GM12878 (cell line): ENCODE measurements around the gene MGARP. TPM values are rescaled to one million over a fixed set of nuclear protein-coding genes. Genes with fewer than 3 reads are reported as not detected.

Source experiments
- ATF7 ChIP-seq: fragments of 450-650 bp; IDR thresholded peaks from 2 replicates; pipeline ENCODE4 v1.6.1; 2016; ENCODE audit warnings: low read depth, mild to moderate bottlenecking
- CBFB ChIP-seq: IDR thresholded peaks from 2 replicates; pipeline ENCODE4 v1.6.1; 2016; ENCODE audit warnings: antibody characterized with exemption, low read depth
- CBX3 ChIP-seq: fragments of 200-600 bp; sonication (generic); IDR thresholded peaks from 2 replicates; pipeline ENCODE4 v1.6.1; 2016; ENCODE audit warnings: low read depth, borderline replicate concordance
- CBX5 ChIP-seq: sonication (generic); IDR thresholded peaks from 2 replicates; pipeline ENCODE4 v1.6.1; 2016; ENCODE audit warnings: low read depth, moderate library complexity, mild to moderate bottlenecking, inconsistent platforms
- FOXK2 ChIP-seq: fragments of 450-650 bp; IDR thresholded peaks from 2 replicates; pipeline ENCODE4 v1.6.1; 2017; ENCODE audit warnings: mild to moderate bottlenecking, moderate library complexity
- HDAC6 ChIP-seq: fragments of 200-600 bp; sonication (generic); IDR thresholded peaks from one replicate; pipeline ENCODE4 v1.8.0; 2017; ENCODE audit warnings: antibody characterized with exemption; ENCODE audit not compliant: unreplicated experiment
- PML ChIP-seq: IDR thresholded peaks from 2 replicates; pipeline ENCODE4 v1.6.1; 2012; ENCODE audit warnings: low read length, inconsistent platforms
- POLR2AphosphoS5 ChIP-seq: IDR thresholded peaks from 2 replicates; pipeline ENCODE4 v1.6.1; 2011; ENCODE audit warnings: mild to moderate bottlenecking, low read length, inconsistent platforms
- RCOR1 ChIP-seq: conservative IDR thresholded peaks from 2 replicates; pipeline ENCODE4 v1.6.1; 2012; ENCODE audit warnings: low read depth, low read length, improper control_type of control experiment
- RELA ChIP-seq: fragments of 450-650 bp; IDR thresholded peaks from 2 replicates; pipeline ENCODE4 v1.8.0; 2014; ENCODE audit warnings: borderline replicate concordance; ENCODE audit not compliant: partially characterized antibody
- SMC3 ChIP-seq: IDR thresholded peaks from 2 replicates; pipeline ENCODE4 v1.6.1; 2011; ENCODE audit warnings: low read length, improper control_type of control experiment, borderline replicate concordance
- SRF ChIP-seq, 2 experiments: IDR thresholded peaks; 2 replicates each; pipeline ENCODE4 v1.6.1; 2011; ENCODE audit warnings: low read depth in 2 of 2, low read length in 2 of 2, mild to moderate bottlenecking in 1 of 2, moderate library complexity in 1 of 2
- ZNF207 ChIP-seq: fragments of 450-650 bp; IDR thresholded peaks from 2 replicates; pipeline ENCODE4 v1.6.1; 2014; ENCODE audit warnings: antibody characterized with exemption, mild to moderate bottlenecking, borderline replicate concordance
- ZZZ3 ChIP-seq: IDR thresholded peaks from 2 replicates; pipeline ENCODE4 v1.6.1; 2011; ENCODE audit warnings: low read depth; ENCODE audit not compliant: control insufficient read depth, insufficient read length
- polyA plus RNA-seq, 11 experiments: library from polyadenylated mRNA; depleted of rRNA in 4 of 11; unstranded in 6 of 11; stranded (reverse) in 5 of 11; fragments of >200 nt; fragmentation: Nextera tagmentation in 4 of 11; fragmentation: Illumina TruSeq in 1 of 11; extraction: Ambion mirVana in 4 of 11; extraction: Trizol in 1 of 11; gene quantifications; 1 replicate in 1 of 11; 2 replicates in 10 of 11; pipeline versions ENCODE4 v1.2.1 to v1.2.3, GENCODE V29; 2011 to 2016; ENCODE audit warnings: inconsistent platforms in 2 of 11, missing spikeins in 2 of 11, low read depth in 1 of 11
- total RNA-seq, 4 experiments: library from RNA; depleted of rRNA in 3 of 4; stranded (reverse); fragments of >200 nt in 3 of 4; fragmentation: Illumina TruSeq in 1 of 4; extraction: Trizol in 1 of 4; gene quantifications; 2 replicates each; pipeline versions ENCODE4 v1.2.1 to v1.2.3, GENCODE V29; 2013 to 2021
- TF ChIP-seq, protein P1 (sequence below): fragments of 150-350 bp; IDR thresholded peaks from 2 replicates; pipeline ENCODE4 v1.6.1; 2014; ENCODE audit warnings: mild to moderate bottlenecking, low read depth, low read length
- TF ChIP-seq, protein P2 (sequence below): IDR thresholded peaks from 2 replicates; pipeline ENCODE4 v1.6.1; 2012; ENCODE audit warnings: improper control_type of control experiment, low read depth, low read length; ENCODE audit not compliant: insufficient replicate concordance
- TF ChIP-seq, protein P3 (sequence below): fragments of 450-650 bp; IDR thresholded peaks from 2 replicates; pipeline ENCODE4 v1.6.1; 2014; ENCODE audit warnings: mild to moderate bottlenecking
- TF ChIP-seq, protein P4 (sequence below): fragments of 450-650 bp; formaldehyde crosslinking; IDR thresholded peaks from 2 replicates; pipeline ENCODE4 v1.5.0; 2022; ENCODE audit warnings: mild to moderate bottlenecking, missing genetic modification characterization
- TF ChIP-seq, protein P5 (sequence below): IDR thresholded peaks from 2 replicates; pipeline ENCODE4 v1.6.1; 2011; ENCODE audit warnings: borderline replicate concordance, low read depth, mild to moderate bottlenecking, moderate library complexity, mixed read lengths, low read length; ENCODE audit not compliant: insufficient read depth; ENCODE audit errors: extremely low read length

Gene MGARP
- total and polyA plus RNA-seq, 10 of the 15 experiments (the other 5 are each of a cell fraction or from before 2014, with no cell fraction given) = 0.04 to 0.23 (median 0.08) TPM; not detected in 7

DNA sequence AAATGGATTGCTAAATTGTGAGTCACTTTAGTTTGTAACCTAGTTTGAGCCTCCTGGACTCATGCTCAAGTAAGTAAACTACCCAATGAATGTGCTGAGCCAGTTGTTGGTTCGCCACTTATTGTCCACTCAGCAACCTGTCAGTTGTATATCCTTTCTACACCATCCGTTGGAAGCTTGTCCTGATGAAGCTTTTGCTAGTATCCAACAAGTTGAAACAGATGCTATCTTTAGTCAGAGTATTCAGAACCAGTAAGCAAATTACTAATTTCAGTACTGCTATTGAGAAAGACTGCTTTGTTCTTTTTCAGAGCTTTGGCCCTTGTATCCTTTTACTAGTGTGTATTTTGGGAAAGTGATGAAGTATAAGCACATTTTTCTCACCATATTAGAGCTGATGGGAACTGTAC is 17.0 kb upstream of the MGARP start (continued):
- TF ChIP-seq, protein P1, sequence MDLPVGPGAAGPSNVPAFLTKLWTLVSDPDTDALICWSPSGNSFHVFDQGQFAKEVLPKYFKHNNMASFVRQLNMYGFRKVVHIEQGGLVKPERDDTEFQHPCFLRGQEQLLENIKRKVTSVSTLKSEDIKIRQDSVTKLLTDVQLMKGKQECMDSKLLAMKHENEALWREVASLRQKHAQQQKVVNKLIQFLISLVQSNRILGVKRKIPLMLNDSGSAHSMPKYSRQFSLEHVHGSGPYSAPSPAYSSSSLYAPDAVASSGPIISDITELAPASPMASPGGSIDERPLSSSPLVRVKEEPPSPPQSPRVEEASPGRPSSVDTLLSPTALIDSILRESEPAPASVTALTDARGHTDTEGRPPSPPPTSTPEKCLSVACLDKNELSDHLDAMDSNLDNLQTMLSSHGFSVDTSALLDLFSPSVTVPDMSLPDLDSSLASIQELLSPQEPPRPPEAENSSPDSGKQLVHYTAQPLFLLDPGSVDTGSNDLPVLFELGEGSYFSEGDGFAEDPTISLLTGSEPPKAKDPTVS = no peak
- TF ChIP-seq, protein P2, sequence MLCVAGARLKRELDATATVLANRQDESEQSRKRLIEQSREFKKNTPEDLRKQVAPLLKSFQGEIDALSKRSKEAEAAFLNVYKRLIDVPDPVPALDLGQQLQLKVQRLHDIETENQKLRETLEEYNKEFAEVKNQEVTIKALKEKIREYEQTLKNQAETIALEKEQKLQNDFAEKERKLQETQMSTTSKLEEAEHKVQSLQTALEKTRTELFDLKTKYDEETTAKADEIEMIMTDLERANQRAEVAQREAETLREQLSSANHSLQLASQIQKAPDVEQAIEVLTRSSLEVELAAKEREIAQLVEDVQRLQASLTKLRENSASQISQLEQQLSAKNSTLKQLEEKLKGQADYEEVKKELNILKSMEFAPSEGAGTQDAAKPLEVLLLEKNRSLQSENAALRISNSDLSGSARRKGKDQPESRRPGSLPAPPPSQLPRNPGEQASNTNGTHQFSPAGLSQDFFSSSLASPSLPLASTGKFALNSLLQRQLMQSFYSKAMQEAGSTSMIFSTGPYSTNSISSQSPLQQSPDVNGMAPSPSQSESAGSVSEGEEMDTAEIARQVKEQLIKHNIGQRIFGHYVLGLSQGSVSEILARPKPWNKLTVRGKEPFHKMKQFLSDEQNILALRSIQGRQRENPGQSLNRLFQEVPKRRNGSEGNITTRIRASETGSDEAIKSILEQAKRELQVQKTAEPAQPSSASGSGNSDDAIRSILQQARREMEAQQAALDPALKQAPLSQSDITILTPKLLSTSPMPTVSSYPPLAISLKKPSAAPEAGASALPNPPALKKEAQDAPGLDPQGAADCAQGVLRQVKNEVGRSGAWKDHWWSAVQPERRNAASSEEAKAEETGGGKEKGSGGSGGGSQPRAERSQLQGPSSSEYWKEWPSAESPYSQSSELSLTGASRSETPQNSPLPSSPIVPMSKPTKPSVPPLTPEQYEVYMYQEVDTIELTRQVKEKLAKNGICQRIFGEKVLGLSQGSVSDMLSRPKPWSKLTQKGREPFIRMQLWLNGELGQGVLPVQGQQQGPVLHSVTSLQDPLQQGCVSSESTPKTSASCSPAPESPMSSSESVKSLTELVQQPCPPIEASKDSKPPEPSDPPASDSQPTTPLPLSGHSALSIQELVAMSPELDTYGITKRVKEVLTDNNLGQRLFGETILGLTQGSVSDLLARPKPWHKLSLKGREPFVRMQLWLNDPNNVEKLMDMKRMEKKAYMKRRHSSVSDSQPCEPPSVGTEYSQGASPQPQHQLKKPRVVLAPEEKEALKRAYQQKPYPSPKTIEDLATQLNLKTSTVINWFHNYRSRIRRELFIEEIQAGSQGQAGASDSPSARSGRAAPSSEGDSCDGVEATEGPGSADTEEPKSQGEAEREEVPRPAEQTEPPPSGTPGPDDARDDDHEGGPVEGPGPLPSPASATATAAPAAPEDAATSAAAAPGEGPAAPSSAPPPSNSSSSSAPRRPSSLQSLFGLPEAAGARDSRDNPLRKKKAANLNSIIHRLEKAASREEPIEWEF = no peak
- 0 out of 2 replicates have a peak, but pooled peaks have one; percentile 41 for TF ChIP-seq ATF7
- no peak for TF ChIP-seq SRF (IDR thresholded peaks at IDR 0.05; ENCODE audit: low read depth in 2 of 2, low read length in 2 of 2)
- TF ChIP-seq ZZZ3 = no peak
- 0 out of 2 replicates have a peak, but pooled peaks have one; percentile 55 for TF ChIP-seq CBX5
- TF ChIP-seq PML = peak; percentile 76; the same call in 1 of the 2 replicates
- TF ChIP-seq POLR2AphosphoS5 = no peak
- TF ChIP-seq, protein P3, sequence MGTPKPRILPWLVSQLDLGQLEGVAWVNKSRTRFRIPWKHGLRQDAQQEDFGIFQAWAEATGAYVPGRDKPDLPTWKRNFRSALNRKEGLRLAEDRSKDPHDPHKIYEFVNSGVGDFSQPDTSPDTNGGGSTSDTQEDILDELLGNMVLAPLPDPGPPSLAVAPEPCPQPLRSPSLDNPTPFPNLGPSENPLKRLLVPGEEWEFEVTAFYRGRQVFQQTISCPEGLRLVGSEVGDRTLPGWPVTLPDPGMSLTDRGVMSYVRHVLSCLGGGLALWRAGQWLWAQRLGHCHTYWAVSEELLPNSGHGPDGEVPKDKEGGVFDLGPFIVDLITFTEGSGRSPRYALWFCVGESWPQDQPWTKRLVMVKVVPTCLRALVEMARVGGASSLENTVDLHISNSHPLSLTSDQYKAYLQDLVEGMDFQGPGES = no peak
- no peak for TF ChIP-seq SMC3
- TF ChIP-seq, protein P4, sequence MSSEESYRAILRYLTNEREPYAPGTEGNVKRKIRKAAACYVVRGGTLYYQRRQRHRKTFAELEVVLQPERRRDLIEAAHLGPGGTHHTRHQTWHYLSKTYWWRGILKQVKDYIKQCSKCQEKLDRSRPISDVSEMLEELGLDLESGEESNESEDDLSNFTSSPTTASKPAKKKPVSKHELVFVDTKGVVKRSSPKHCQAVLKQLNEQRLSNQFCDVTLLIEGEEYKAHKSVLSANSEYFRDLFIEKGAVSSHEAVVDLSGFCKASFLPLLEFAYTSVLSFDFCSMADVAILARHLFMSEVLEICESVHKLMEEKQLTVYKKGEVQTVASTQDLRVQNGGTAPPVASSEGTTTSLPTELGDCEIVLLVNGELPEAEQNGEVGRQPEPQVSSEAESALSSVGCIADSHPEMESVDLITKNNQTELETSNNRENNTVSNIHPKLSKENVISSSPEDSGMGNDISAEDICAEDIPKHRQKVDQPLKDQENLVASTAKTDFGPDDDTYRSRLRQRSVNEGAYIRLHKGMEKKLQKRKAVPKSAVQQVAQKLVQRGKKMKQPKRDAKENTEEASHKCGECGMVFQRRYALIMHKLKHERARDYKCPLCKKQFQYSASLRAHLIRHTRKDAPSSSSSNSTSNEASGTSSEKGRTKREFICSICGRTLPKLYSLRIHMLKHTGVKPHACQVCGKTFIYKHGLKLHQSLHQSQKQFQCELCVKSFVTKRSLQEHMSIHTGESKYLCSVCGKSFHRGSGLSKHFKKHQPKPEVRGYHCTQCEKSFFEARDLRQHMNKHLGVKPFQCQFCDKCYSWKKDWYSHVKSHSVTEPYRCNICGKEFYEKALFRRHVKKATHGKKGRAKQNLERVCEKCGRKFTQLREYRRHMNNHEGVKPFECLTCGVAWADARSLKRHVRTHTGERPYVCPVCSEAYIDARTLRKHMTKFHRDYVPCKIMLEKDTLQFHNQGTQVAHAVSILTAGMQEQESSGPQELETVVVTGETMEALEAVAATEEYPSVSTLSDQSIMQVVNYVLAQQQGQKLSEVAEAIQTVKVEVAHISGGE (CRISPR knock-in tag) = no peak
- TF ChIP-seq ZNF207 = no peak
- no peak for TF ChIP-seq FOXK2
- TF ChIP-seq HDAC6 = no peak
- TF ChIP-seq RCOR1 = no peak
- TF ChIP-seq CBX3 = no peak
- TF ChIP-seq RELA = no peak
- TF ChIP-seq, protein P5, sequence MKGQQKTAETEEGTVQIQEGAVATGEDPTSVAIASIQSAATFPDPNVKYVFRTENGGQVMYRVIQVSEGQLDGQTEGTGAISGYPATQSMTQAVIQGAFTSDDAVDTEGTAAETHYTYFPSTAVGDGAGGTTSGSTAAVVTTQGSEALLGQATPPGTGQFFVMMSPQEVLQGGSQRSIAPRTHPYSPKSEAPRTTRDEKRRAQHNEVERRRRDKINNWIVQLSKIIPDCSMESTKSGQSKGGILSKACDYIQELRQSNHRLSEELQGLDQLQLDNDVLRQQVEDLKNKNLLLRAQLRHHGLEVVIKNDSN = no peak
- no peak for TF ChIP-seq CBFB
